IPS-20b (cell line): Measurements from ENCODE around the gene ADAMTS6.

Experiments
- H3K27ac ChIP-seq: one replicate; pipeline ENCODE4 v1.5.1; 2013; ENCODE audit warnings: low read length
- H3K27me3 ChIP-seq: 2 replicates; pipeline ENCODE4 v1.6.1; 2013; ENCODE audit warnings: mild to moderate bottlenecking, low read length, inconsistent platforms; ENCODE audit not compliant: insufficient read depth
- H3K36me3 ChIP-seq: 2 replicates; pipeline ENCODE4 v1.6.1; 2013; ENCODE audit warnings: low read depth, mild to moderate bottlenecking, inconsistent platforms, low read length, moderate library complexity; ENCODE audit not compliant: insufficient read depth
- H3K4me1 ChIP-seq: 2 replicates; pipeline ENCODE4 v1.6.1; 2013; ENCODE audit warnings: mild to moderate bottlenecking, control low read depth, inconsistent platforms, low read length, moderate library complexity; ENCODE audit not compliant: insufficient read depth
- H3K4me3 ChIP-seq: 2 replicates; pipeline ENCODE4 v1.5.1; 2013; ENCODE audit warnings: mild to moderate bottlenecking, low read length, inconsistent platforms
- H3K9ac ChIP-seq: 2 replicates; pipeline ENCODE4 v1.6.1; 2013; ENCODE audit warnings: low read depth, mild to moderate bottlenecking, inconsistent platforms, low read length, moderate library complexity
- H3K9me3 ChIP-seq: 2 replicates; pipeline ENCODE4 v1.6.1; 2013; ENCODE audit warnings: mild to moderate bottlenecking, low read depth, low read length, inconsistent platforms; ENCODE audit not compliant: insufficient read depth

ADAMTS6 gene

DNA sequence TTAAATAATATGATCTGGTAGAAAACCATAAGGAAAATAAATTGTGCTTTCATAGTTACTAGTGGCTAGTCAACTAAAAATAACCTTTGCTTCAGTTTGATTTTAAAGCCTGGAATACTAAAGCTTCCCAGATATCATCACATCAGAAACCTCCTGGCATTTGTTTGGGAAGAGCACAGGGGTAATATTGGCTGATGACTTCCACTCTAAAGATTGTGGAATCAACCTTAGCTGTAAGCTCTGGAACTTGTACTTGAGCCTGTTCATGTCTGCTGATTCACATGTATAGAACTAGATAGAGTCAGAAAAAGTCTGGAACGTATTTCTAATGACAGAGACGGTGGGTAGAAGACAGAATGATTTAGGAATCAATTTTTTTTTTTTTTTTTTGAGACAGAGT lies 367.9 kb downstream of the ADAMTS6 start:
- no peaks in the 10 kb centered on the region for H3K36me3 ChIP-seq
- no peaks in the 10 kb centered on the region for H3K27me3 ChIP-seq
- no peak overlapping the region for H3K4me3 ChIP-seq
- no peak overlapping the region for H3K9ac ChIP-seq
- no peak overlapping the region for H3K27ac ChIP-seq
- peaks cover 21% of the 10 kb centered on the region for H3K9me3 ChIP-seq
- no peaks in the 10 kb centered on the region for H3K4me1 ChIP-seq

DNA sequence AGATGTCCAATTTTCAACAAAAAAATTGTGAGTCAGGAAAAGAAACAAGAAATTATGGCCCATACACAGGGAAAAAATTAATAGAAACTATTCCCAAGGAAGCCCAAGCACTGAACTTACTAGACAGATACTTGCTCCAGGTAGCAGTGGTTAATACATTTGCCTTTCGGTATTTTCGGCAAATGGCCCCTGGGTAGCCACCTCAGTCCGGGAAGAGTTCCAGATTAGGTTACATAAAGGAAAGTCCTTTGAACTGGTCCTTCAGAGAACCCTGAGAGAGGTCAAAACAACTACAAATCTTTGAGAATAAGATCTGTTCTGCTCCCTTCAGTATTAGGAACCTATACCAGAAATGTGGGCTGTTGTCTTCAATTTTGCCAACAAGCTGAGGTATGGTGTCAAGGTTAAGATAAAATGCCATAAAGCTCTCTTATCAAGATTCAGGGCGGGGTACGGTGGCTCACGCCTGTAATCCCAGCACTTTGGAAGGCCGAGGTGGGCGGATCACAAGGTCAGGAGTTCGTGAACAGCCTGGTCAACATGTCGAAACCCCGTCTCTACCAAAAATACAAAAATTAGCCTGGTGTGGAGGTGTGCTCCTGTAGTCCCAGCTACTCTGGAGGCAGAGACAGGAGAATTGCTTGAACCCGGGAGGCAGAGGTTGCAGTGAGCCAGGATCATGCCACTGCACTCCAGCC lies 369.6 kb downstream of the ADAMTS6 start:
- H3K4me1 ChIP-seq: no peaks in the 10 kb centered on the region
- no peak overlapping the region for H3K9ac ChIP-seq
- no peak overlapping the region for H3K27ac ChIP-seq
- no peaks in the 10 kb centered on the region for H3K36me3 ChIP-seq
- H3K4me3 ChIP-seq: no peak overlapping the region
- no peaks in the 10 kb centered on the region for H3K27me3 ChIP-seq
- peaks cover 5% of the 10 kb centered on the region for H3K9me3 ChIP-seq

DNA sequence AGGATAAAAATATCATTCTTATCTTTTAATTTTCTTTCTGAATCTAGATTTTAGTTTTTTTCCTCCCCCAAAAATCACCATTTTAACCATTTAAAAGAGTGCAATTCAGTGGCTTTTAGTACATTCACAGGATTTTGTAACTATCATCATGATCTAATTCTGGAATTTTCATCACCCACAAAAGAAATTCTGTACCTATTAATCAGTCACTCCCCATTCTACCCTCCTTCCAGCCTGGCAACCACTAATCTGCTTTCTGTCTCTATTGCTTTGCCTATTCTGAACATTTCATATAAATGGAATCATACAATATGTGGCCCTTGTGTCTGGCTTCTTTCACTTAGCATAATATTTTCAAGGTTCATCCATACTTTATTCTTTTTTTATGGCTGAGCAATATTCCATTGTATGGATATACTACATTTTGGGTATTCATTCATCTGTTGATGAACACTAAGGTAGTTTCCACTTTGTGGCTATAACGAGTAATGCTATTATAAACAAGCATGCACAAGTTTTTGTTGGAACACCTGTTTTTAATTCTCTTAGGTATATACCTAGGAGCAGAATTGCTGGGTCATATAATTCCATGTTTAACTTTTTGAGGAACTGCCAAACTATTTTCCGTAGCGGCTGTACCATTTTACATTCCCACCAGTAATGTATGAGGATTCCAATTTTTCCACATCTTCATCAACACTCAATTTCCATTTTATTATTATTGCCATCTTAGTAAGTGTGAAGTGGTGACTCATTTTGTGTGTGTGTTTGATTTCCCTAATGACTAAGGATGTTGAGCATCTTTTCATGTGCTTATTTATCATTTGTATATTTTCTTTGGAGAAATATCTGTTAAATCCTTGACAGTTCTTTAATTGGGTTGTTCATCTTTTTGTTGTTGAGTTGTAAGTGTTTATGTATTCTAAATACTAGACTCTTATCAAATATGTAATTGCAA lies 372.7 kb downstream of the ADAMTS6 start:
- H3K27me3 ChIP-seq: no peaks in the 10 kb centered on the region
- H3K9ac ChIP-seq: no peak overlapping the region
- no peaks in the 10 kb centered on the region; the same call in 1 of the 2 replicates for H3K4me1 ChIP-seq
- H3K27ac ChIP-seq: no peak overlapping the region
- no peak overlapping the region for H3K4me3 ChIP-seq
- no peaks in the 10 kb centered on the region for H3K9me3 ChIP-seq
- H3K36me3 ChIP-seq: no peaks in the 10 kb centered on the region

DNA sequence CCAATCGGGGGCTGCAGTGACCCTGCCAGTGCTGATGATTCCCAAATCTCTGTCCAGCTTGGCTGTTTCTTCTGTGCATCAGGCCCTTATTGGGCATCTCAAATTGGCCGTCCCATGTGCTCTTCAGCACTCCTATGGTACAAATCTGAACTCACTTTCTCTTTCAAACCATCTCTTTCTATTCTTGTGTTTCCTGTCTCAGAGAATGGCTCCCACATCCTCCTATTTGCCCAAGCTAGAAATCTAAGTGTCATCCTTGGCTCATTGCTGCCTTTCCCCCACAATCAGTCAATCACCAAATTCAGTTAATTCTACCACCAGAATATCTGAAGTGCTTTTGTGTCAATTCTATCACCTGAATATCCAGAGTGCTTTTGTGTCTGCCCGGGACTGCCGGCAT lies 376.4 kb downstream of the ADAMTS6 start:
- Histone ChIP-seq H3K4me3 (no peak overlapping the region), H3K9me3 (no peaks in the 10 kb centered on the region), H3K9ac (no peak overlapping the region), H3K27ac (no peak overlapping the region), H3K27me3 (no peaks in the 10 kb centered on the region), H3K4me1 (peaks cover 4% of the 10 kb centered on the region; the same call in 1 of the 2 replicates), H3K36me3 (no peaks in the 10 kb centered on the region)

DNA sequence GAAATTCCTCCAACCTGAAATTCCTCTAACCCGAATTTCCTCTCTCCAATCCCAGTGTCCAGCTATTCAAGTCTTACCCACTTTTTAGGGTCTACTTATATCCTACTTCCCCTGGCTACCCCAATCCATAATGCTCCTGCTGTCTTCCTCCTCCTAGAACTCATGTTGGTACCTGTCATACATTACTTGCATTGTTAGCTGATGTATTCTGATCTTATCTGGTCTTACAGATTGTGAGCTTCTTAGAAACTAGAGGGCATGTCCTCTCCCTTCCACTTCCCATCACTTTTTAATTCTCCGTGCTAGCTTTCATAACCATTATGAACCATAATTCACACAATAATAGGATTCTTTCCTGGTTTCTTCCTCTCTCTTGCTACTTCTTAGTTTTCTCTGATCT lies 376.9 kb downstream of the ADAMTS6 start:
- no peak overlapping the region for H3K4me3 ChIP-seq
- no peak overlapping the region for H3K27ac ChIP-seq
- no peak overlapping the region for H3K9ac ChIP-seq
- no peaks in the 10 kb centered on the region for H3K36me3 ChIP-seq
- no peaks in the 10 kb centered on the region for H3K27me3 ChIP-seq
- peaks cover 4% of the 10 kb centered on the region; the same call in 1 of the 2 replicates for H3K4me1 ChIP-seq
- H3K9me3 ChIP-seq: no peaks in the 10 kb centered on the region

DNA sequence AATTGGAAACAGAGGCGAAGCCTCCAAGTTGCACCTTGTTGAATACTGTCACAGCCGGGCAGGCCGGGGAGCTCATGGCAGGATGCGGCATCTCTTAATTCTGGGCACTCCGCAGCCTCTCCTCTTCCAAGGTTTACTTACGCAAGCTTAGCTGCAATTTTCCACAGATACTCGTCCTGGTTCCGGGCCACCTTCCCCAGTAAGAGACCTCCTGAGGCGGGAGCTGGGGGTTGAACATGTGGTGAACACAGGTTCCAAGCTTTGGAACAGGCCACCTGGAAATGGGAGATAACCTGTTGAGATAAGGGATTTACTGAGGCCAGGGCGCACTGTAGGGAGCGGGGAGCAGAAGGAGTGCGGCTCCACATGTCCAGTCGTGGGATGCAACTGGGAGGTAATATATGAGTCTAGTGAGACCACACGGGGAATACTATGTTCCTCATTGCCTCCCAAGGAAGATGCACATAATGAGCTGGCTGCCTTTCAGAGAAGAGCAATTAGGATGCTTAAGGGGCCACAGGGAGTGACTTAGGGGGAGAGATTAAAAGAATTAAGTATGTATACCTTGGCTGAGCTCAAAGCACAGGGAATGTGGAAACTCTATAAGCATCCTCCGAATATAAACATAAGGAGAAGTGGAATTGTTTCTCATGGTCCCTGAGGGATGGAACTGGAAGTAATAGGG lies 377.8 kb downstream of the ADAMTS6 start:
- H3K9ac ChIP-seq: peak overlapping the region; percentile 58; the same call in 1 of the 2 replicates
- H3K27ac ChIP-seq: no peak overlapping the region
- peak overlapping the region; percentile 54; the same call in 1 of the 2 replicates for H3K4me3 ChIP-seq
- H3K27me3 ChIP-seq: no peaks in the 10 kb centered on the region
- no peaks in the 10 kb centered on the region for H3K9me3 ChIP-seq
- H3K4me1 ChIP-seq: peaks cover 4% of the 10 kb centered on the region; the same call in 1 of the 2 replicates
- H3K36me3 ChIP-seq: no peaks in the 10 kb centered on the region

DNA sequence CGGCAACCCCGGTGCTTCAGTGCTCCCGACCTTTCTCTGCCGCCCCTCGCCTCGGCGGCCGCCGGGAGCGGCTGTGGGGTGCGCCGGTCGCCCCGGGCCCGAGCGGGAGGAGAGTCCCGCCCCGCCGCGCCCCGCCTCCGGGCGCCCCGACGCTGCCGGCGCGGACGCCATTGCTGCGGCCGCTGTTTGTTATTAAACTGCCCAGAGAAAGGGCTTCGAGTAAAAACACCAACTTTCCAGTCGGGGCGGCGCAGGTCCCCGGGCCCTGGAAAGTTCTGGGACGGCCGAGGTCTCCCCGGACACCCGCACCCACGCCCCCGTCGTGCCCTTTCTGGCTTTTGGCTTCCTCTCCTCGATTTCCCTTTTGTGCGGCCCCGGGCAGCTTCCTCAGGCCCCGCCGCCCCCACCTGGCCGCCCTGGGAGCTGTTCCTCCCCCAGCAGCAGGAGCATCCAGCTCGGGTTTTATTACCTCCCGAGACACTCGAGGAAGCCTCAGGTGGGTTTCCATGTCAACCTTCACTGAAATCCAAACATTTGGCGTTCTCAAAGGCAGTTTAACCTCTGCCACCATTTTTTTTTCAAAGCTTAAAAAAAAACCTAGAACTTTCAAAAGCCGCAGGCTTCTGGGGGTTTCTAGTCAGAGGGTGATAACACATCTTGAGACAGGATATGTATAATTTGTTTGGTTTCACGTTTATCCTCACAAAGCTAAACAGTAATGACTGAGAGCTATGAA lies 378.6 kb downstream of the ADAMTS6 start:
- Histone ChIP-seq H3K9ac (peak overlapping the region; percentile 58; the same call in 1 of the 2 replicates), H3K9me3 (no peaks in the 10 kb centered on the region), H3K4me3 (peak overlapping the region; percentile 54; the same call in 1 of the 2 replicates), H3K27ac (no peak overlapping the region), H3K27me3 (no peaks in the 10 kb centered on the region), H3K36me3 (no peaks in the 10 kb centered on the region), H3K4me1 (peaks cover 4% of the 10 kb centered on the region; the same call in 1 of the 2 replicates)

DNA sequence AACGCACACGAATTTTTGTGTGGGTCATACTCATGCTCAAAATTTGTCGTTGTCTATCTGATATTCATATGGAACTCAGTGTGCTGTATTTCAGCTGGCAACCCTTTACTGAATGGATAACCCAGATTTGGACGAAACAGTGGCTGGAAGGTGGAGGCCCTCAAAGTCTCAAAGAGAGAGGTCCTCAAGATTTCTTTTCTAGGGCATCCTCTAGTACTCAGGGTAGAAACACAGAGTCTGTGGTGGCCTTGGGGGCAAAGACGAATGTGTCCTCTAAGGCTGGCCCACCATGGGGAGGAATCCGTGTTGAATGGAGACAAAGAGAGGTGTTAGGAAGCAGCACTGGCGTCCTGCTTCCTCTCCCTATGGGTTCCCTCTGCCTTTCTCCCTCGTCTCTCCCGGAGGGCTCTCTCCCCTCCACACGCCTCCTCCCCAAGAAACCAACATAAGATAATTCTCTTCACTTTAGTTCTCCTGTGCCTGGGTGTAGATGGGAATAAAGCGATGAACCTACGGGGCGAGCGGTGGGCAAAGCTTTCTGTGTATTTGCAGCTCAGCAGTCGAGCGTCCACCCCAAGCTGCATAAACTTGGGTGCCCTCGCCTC lies 379.2 kb downstream of the ADAMTS6 start:
- Histone ChIP-seq H3K36me3 (no peaks in the 10 kb centered on the region), H3K9ac (peak overlapping the region; percentile 58; the same call in 1 of the 2 replicates), H3K27me3 (no peaks in the 10 kb centered on the region), H3K27ac (no peak overlapping the region), H3K9me3 (no peaks in the 10 kb centered on the region), H3K4me3 (peak overlapping the region; percentile 54; the same call in 1 of the 2 replicates), H3K4me1 (peaks cover 4% of the 10 kb centered on the region; the same call in 1 of the 2 replicates)

DNA sequence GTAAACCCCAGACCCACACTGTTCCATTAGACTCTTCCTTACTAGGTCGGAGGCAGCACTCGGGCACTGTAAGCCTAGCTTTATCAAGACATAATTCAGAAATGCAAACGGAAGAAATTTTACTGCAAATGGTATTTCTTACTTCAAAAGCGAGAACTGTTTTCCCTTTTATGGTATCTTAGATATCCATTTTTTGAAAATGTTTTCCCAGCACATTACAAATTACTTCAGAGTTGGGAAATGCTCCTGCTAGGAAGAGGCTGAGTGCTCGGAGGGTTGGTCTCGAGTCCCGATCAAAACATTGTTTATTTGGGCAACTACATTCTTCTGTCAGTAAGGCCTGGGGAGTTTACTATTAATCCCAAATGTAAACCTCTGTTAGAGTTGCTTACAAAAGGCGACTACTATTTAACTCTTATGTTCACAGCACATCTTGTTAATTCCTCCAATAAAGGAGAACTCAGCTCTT lies 380.1 kb downstream of the ADAMTS6 start:
- Histone ChIP-seq H3K27ac (no peak overlapping the region), H3K4me3 (no peak overlapping the region), H3K9ac (no peak overlapping the region), H3K36me3 (no peaks in the 10 kb centered on the region), H3K27me3 (no peaks in the 10 kb centered on the region), H3K9me3 (no peaks in the 10 kb centered on the region), H3K4me1 (peaks cover 4% of the 10 kb centered on the region; the same call in 1 of the 2 replicates)

DNA sequence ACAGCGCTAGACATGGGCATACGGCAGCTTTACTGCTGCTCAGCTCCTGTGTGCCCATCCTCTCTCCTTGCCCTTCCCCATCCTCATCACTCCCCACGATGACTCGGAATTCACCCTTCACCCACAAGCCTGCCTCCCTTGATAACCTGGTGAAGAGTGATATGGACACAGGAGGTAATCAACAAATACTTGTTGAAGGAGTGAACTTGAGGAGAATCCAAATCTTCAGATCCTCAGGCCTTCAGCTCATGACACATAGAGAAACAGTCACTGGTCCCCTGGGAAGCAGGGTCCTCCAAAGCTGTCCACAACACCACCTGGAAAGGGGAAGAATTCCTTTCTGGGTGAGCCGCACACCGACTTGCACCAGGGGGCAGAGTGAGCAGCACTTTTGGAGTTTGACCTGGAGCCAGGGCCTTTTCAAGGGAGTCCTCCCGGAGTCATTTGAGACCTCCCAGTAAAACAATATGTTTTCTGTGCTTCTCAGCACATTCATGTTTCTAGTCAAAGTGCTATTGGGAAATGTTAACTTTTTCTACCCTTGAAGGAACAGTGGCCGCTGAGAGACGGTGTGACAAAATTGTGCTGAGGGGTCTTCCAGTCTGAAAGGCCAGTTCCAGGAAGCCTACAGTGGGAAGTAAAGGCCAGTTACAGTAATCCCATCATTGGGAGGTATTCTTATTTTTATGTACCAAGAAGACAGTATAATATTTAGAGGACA lies 380.6 kb downstream of the ADAMTS6 start:
- Histone ChIP-seq H3K27me3 (no peaks in the 10 kb centered on the region), H3K4me1 (peaks cover 4% of the 10 kb centered on the region; the same call in 1 of the 2 replicates), H3K36me3 (no peaks in the 10 kb centered on the region), H3K9me3 (no peaks in the 10 kb centered on the region), H3K4me3 (no peak overlapping the region), H3K27ac (no peak overlapping the region), H3K9ac (no peak overlapping the region)
